GM18519 (cell line): ENCODE data around the gene SRSF3.
"Not testable (repeated sequence)": the region's sequence is repeated elsewhere in the genome, so short reads cannot be mapped to it uniquely, and the experiment has no call there.

Source experiments
- ATAC-seq: cut with Tn5 transposase; IDR thresholded peaks from one replicate; pipeline ENCODE4 v1.9.1; 2021; ENCODE audit warnings: mild to moderate bottlenecking, moderate library complexity; ENCODE audit not compliant: unreplicated experiment, low FRiP score

Gene SRSF3

GRCh38 chr6:36639171-36639808, 45.1 kb downstream of the SRSF3 start:
- ATAC-seq: no peak

GRCh38 chr6:36641543-36641942, 47.4 kb downstream of the SRSF3 start:
- no peak for ATAC-seq

GRCh38 chr6:36642913-36643817, 49.0 kb downstream of the SRSF3 start:
- ATAC-seq: no peak

GRCh38 chr6:36643977-36644376, 49.8 kb downstream of the SRSF3 start:
- no peak for ATAC-seq

GRCh38 chr6:36649086-36649485, 54.9 kb downstream of the SRSF3 start:
- ATAC-seq: no peak

- no peak for ATAC-seq
These were observed 55.7 kb downstream of the SRSF3 start for GRCh38 chr6:36649701-36650484.

GRCh38 chr6:36650848-36651478, 56.8 kb downstream of the SRSF3 start:
- ATAC-seq: no peak

GRCh38 chr6:36651659-36652379, 57.7 kb downstream of the SRSF3 start:
- no peak for ATAC-seq

GRCh38 chr6:36654469-36654868, 60.3 kb downstream of the SRSF3 start:
- ATAC-seq: not testable (repeated sequence)
